Measurements from ENCODE around the gene USP9X.

USP9X gene

DNA sequence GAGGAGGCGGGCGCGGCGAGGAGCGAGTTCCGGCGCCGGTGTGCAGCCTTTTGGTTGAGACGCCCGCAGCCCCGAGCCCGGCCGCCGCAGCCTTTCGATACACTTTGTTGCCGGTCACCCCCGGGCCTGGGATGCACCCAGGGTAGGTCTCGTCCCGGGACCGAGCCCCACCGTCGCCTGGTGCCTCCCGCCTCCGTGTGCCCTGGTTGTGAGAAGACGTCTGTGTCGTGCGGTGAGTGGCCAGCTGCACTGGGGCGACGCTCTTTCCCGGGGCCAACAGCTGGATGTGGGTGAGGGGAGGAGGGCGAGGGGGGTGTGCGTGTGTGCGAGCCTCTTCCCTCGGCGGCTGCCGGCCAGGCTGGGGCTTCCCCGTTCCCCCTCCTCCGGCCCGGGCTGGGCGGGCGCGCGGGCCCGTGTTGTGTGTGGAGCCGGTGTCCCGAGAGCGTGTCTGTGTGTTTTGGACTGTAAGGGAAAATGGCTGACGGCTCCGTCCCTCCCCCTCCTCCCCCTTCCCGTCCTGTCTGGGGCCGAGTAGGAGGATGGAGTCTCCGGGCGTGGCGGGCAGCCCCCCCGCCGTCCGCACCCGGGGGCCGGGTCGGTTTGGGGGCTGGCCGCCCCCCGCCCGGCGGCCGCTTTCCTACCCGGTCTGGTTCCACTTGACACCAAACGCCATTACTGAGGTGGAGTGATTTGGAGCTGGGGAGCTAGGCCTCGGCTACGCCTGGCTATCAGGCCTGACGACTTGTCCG lies 807 bp downstream of the USP9X start:
- H3K4me1 ChIP-seq (ENCODE audit: control insufficient read depth, insufficient read depth, low read length): no peaks in the 10 kb centered on the region
- no peaks in the 10 kb centered on the region for H3K27me3 ChIP-seq (ENCODE audit: control insufficient read depth, insufficient read depth, low read length)
- H3K36me3 ChIP-seq (ENCODE audit: control insufficient read depth, insufficient read depth, low read length): no peaks in the 10 kb centered on the region; the same call in 1 of the 2 replicates
- WGBS (ENCODE audit: insufficient coverage, insufficient read length): no CpG with 5 or more reads among the region's 71 CpGs
- no peak for DNase-seq (ENCODE audit: low read depth, low spot score)
- H3K4me3 ChIP-seq (ENCODE audit: low read length): peak overlapping the region; percentile 96
- no peak overlapping the region for H3K27ac ChIP-seq (ENCODE audit: low read length)
- no peaks in the 10 kb centered on the region for H3K9me3 ChIP-seq (ENCODE audit: control insufficient read depth, insufficient read depth, low read length)

DNA sequence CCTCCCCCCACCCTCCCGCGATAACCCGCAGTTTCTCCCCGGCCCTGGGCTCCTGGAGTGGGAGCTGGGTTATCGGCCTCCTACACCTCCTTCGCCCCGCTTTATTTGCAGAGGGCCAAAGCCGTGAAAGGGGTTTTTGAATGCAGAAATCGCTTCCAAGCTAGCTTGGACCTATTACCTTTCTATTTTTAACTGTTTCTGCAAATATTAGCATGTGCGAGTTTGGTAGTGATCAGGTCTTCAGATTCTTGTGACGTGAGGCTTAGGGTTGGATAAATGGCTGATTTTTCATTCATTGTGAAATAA lies 1.3 kb downstream of the USP9X start:
- no CpG with 5 or more reads among the region's 11 CpGs for WGBS (ENCODE audit: insufficient coverage, insufficient read length)
- DNase-seq (ENCODE audit: low read depth, low spot score): no peak
- H3K27me3 ChIP-seq (ENCODE audit: control insufficient read depth, insufficient read depth, low read length): no peaks in the 10 kb centered on the region

DNA sequence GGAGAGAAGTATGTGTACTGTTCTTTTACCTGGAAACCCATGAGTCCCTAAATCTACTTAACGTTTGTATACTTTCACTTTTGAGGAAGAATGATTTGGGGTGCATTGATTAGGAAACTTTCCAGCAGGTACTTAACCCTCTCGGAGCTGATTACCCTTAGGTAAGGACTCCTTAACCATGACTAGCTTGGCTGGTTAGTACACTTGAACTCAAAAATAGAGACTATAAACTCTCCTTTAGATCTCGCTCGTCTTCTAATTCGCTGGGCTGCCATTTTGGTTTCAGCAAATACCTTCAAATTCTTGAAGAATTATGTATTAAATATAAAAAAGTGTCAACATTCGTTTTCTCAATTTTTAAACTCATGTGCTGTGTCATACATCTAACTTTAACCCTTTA lies 2.0 kb downstream of the USP9X start:
- no CpG with 5 or more reads among the region's 6 CpGs for WGBS (ENCODE audit: insufficient coverage, insufficient read length)
- Histone ChIP-seq H3K4me3 (ENCODE audit: low read length) (peak overlapping the region; percentile 96; the same call in 1 of the 2 replicates), H3K9me3 (ENCODE audit: control insufficient read depth, insufficient read depth, low read length) (no peaks in the 10 kb centered on the region), H3K27me3 (ENCODE audit: control insufficient read depth, insufficient read depth, low read length) (no peaks in the 10 kb centered on the region), H3K4me1 (ENCODE audit: control insufficient read depth, insufficient read depth, low read length) (no peaks in the 10 kb centered on the region), H3K27ac (ENCODE audit: low read length) (no peak overlapping the region), H3K36me3 (ENCODE audit: control insufficient read depth, insufficient read depth, low read length) (no peaks in the 10 kb centered on the region; the same call in 1 of the 2 replicates)
- DNase-seq (ENCODE audit: low read depth, low spot score): no peak

More for the DNA sequence above, 1.3 kb downstream of the USP9X start:
- Histone ChIP-seq H3K9me3 (ENCODE audit: control insufficient read depth, insufficient read depth, low read length) (no peaks in the 10 kb centered on the region), H3K4me1 (ENCODE audit: control insufficient read depth, insufficient read depth, low read length) (no peaks in the 10 kb centered on the region), H3K36me3 (ENCODE audit: control insufficient read depth, insufficient read depth, low read length) (no peaks in the 10 kb centered on the region; the same call in 1 of the 2 replicates), H3K27ac (ENCODE audit: low read length) (no peak overlapping the region), H3K4me3 (ENCODE audit: low read length) (peak overlapping the region; percentile 96)

GRCh38 chrX:41090568-41091238 lies 5.5 kb downstream of the USP9X start:
- H3K27me3 ChIP-seq (ENCODE audit: control insufficient read depth, insufficient read depth, low read length): no peaks in the 10 kb centered on the region
- no peak overlapping the region for H3K27ac ChIP-seq (ENCODE audit: low read length)
- no CpG with 5 or more reads among the region's 5 CpGs for WGBS (ENCODE audit: insufficient coverage, insufficient read length)
- no peaks in the 10 kb centered on the region for H3K9me3 ChIP-seq (ENCODE audit: control insufficient read depth, insufficient read depth, low read length)
- H3K4me1 ChIP-seq (ENCODE audit: control insufficient read depth, insufficient read depth, low read length): 0 out of 2 replicates have a peak, but pooled peaks cover 2% of the 10 kb centered on the region
- no peaks in the 10 kb centered on the region; the same call in 1 of the 2 replicates for H3K36me3 ChIP-seq (ENCODE audit: control insufficient read depth, insufficient read depth, low read length)
- no peak for DNase-seq (ENCODE audit: low read depth, low spot score)
- peak overlapping the region; percentile 10; the same call in 1 of the 2 replicates for H3K4me3 ChIP-seq (ENCODE audit: low read length)

DNA sequence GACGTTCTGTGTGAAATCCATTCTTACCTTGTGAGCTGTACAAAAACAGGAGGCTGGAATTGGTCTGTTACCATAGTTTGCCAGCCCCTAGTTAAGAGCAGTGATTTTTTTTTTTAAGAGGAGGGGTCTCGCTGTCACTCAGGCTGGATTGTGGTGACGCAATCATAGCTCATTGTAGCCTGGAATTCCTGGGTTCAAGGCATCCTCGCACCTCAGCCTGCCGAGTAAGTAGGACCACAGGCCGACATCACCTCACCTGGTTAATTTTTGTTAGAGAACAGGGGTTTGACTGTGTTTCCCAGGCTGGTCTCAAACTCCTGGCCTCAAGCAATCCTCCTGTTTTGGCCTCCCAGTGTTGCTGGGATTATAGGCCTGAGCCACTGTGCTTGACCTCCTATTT lies 7.5 kb downstream of the USP9X start:
- Histone ChIP-seq H3K27ac (ENCODE audit: low read length) (no peak overlapping the region), H3K36me3 (ENCODE audit: control insufficient read depth, insufficient read depth, low read length) (no peaks in the 10 kb centered on the region), H3K4me1 (ENCODE audit: control insufficient read depth, insufficient read depth, low read length) (0 out of 2 replicates have a peak, but pooled peaks cover 2% of the 10 kb centered on the region), H3K9me3 (ENCODE audit: control insufficient read depth, insufficient read depth, low read length) (no peaks in the 10 kb centered on the region), H3K27me3 (ENCODE audit: control insufficient read depth, insufficient read depth, low read length) (no peaks in the 10 kb centered on the region), H3K4me3 (ENCODE audit: low read length) (no peak overlapping the region; the same call in 1 of the 2 replicates)
- no CpG with 5 or more reads among the region's 6 CpGs for WGBS (ENCODE audit: insufficient coverage, insufficient read length)
- no peak for DNase-seq (ENCODE audit: low read depth, low spot score)

DNA sequence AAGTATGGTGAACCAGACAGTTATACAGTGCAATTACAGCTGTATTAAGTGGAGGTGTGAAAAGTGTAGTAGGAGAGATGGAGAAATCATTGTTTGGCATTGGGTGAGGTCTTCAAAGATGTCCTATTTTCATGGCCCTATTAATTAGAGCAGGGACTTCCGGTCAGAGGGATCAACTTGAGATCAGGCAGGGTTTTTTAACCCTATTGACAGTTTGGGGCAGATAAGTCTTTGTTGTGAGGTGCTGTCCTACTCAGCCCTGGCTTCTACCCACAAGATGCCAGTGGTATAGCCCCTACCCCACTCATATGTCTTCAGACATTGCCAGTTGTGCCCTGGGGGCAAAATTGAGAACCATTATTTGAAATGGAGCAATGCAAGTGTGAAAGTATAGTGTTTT lies 9.9 kb downstream of the USP9X start:
- no peaks in the 10 kb centered on the region for H3K9me3 ChIP-seq (ENCODE audit: control insufficient read depth, insufficient read depth, low read length)

DNA sequence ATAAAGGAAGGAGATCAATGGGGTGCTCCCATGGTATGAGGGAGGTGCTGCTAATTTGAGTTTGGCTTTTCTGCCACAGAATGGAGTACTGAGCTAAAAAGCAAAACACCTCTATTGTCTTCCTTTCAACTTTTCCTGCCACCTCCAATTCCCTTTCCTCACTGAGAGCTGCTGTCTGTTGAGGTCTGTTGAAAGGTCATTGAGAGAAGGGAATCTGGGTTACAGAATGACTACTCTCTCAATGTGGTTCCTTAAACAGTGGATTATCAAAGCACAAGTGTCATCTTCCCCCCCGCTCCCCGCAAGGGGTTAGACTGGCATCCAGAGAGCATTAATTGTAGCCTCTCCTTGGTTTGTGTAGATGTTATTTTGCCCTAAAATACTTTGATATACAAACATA lies 10.7 kb downstream of the USP9X start:
- Histone ChIP-seq H3K4me3 (ENCODE audit: low read length) (no peak overlapping the region), H3K27me3 (ENCODE audit: control insufficient read depth, insufficient read depth, low read length) (no peaks in the 10 kb centered on the region), H3K9me3 (ENCODE audit: control insufficient read depth, insufficient read depth, low read length) (no peaks in the 10 kb centered on the region), H3K27ac (ENCODE audit: low read length) (no peak overlapping the region), H3K4me1 (ENCODE audit: control insufficient read depth, insufficient read depth, low read length) (0 out of 2 replicates have a peak, but pooled peaks cover 2% of the 10 kb centered on the region), H3K36me3 (ENCODE audit: control insufficient read depth, insufficient read depth, low read length) (no peaks in the 10 kb centered on the region)
- WGBS (ENCODE audit: insufficient coverage, insufficient read length): no CpG with 5 or more reads among the region's 2 CpGs
- no peak for DNase-seq (ENCODE audit: low read depth, low spot score)

More for the DNA sequence above, 9.9 kb downstream of the USP9X start:
- 0 out of 2 replicates have a peak, but pooled peaks cover 2% of the 10 kb centered on the region for H3K4me1 ChIP-seq (ENCODE audit: control insufficient read depth, insufficient read depth, low read length)
- H3K36me3 ChIP-seq (ENCODE audit: control insufficient read depth, insufficient read depth, low read length): no peaks in the 10 kb centered on the region
- H3K27ac ChIP-seq (ENCODE audit: low read length): no peak overlapping the region
- H3K27me3 ChIP-seq (ENCODE audit: control insufficient read depth, insufficient read depth, low read length): no peaks in the 10 kb centered on the region
- DNase-seq (ENCODE audit: low read depth, low spot score): no peak
- H3K4me3 ChIP-seq (ENCODE audit: low read length): no peak overlapping the region
- no CpG with 5 or more reads among the region's 1 CpG for WGBS (ENCODE audit: insufficient coverage, insufficient read length)

DNA sequence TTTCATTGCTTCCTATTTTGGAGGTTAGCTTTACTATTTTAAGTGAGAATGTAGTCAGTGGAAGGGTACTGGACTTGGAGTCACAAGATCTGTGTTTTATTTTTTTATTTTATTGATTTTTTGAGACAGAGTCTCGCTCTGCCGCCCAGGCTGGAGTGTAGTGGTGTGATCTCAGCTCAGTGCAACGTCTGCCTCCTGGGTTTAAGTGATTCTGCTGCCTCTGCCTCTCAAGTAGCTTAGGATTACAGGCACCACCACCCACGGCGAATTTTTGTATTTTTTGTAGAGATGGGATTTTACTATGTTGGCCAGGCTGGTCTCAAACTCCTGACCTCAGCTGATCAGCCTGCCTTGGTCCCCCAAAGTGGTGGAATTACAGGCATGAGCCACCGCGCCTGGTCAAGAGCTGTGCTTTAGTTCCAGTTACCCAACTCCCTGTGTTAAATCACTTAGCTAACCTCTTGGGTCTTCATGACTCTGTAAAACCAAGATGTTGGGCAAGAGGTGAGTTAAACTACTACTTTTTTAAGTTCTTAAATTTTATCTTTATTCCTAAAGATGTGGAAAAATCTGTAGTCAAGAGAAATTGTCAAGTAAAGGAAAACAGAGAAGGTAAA lies 11.2 kb downstream of the USP9X start:
- H3K4me3 ChIP-seq (ENCODE audit: low read length): no peak overlapping the region
- no CpG with 5 or more reads among the region's 7 CpGs for WGBS (ENCODE audit: insufficient coverage, insufficient read length)
- H3K36me3 ChIP-seq (ENCODE audit: control insufficient read depth, insufficient read depth, low read length): no peaks in the 10 kb centered on the region
- H3K27me3 ChIP-seq (ENCODE audit: control insufficient read depth, insufficient read depth, low read length): no peaks in the 10 kb centered on the region
- no peak for DNase-seq (ENCODE audit: low read depth, low spot score)
- no peaks in the 10 kb centered on the region for H3K9me3 ChIP-seq (ENCODE audit: control insufficient read depth, insufficient read depth, low read length)
- no peak overlapping the region for H3K27ac ChIP-seq (ENCODE audit: low read length)
- H3K4me1 ChIP-seq (ENCODE audit: control insufficient read depth, insufficient read depth, low read length): 0 out of 2 replicates have a peak, but pooled peaks cover 2% of the 10 kb centered on the region

- Histone ChIP-seq H3K4me1 (ENCODE audit: control insufficient read depth, insufficient read depth, low read length) (0 out of 2 replicates have a peak, but pooled peaks cover 2% of the 10 kb centered on the region), H3K9me3 (ENCODE audit: control insufficient read depth, insufficient read depth, low read length) (no peaks in the 10 kb centered on the region), H3K4me3 (ENCODE audit: low read length) (no peak overlapping the region), H3K36me3 (ENCODE audit: control insufficient read depth, insufficient read depth, low read length) (no peaks in the 10 kb centered on the region), H3K27me3 (ENCODE audit: control insufficient read depth, insufficient read depth, low read length) (no peaks in the 10 kb centered on the region), H3K27ac (ENCODE audit: low read length) (no peak overlapping the region)
- no peak for DNase-seq (ENCODE audit: low read depth, low spot score)
Observed at GRCh38 chrX:41097326-41097725, 12.1 kb downstream of the USP9X start.

- no peaks in the 10 kb centered on the region; the same call in 1 of the 2 replicates for H3K4me1 ChIP-seq (ENCODE audit: control insufficient read depth, insufficient read depth, low read length)
- no peak overlapping the region for H3K4me3 ChIP-seq (ENCODE audit: low read length)
- H3K36me3 ChIP-seq (ENCODE audit: control insufficient read depth, insufficient read depth, low read length): peaks cover 2% of the 10 kb centered on the region; the same call in 1 of the 2 replicates
- WGBS (ENCODE audit: insufficient coverage, insufficient read length): no CpG with 5 or more reads among the region's 3 CpGs
- H3K9me3 ChIP-seq (ENCODE audit: control insufficient read depth, insufficient read depth, low read length): no peaks in the 10 kb centered on the region
- no peak overlapping the region for H3K27ac ChIP-seq (ENCODE audit: low read length)
- DNase-seq (ENCODE audit: low read depth, low spot score): no peak
- no peaks in the 10 kb centered on the region for H3K27me3 ChIP-seq (ENCODE audit: control insufficient read depth, insufficient read depth, low read length)
Observed at GRCh38 chrX:41100200-41100599, 15.0 kb downstream of the USP9X start.

All from iPS DF 6.9 (cell line).